Peyer's patch (tissue), 4 donors: ENCODE results near the gene MYADM.

Source experiments
- POLR2A ChIP-seq, 2 donors: fragments of 450-650 bp; IDR thresholded peaks; one replicate each; pipeline ENCODE4 v1.5.1; 2017; ENCODE audit warnings: antibody characterized with exemption in 2 of 2, mild to moderate bottlenecking in 2 of 2, moderate library complexity in 2 of 2
- TF ChIP-seq, protein P1 (sequence below), 6 experiments: fragments of 450-650 bp in 4 of 6; fragments of 200-600 bp in 2 of 6; sonication (generic) in 1 of 6; IDR thresholded peaks; one replicate each; pipeline ENCODE4 v1.5.1; 2017 to 2019; ENCODE audit warnings: antibody characterized with exemption in 6 of 6, mild to moderate bottlenecking in 3 of 6, moderate library complexity in 1 of 6

GRCh38 chr19:53873773-53874605 lies 6.3 kb downstream of the MYADM start:
- TF ChIP-seq, protein P1, sequence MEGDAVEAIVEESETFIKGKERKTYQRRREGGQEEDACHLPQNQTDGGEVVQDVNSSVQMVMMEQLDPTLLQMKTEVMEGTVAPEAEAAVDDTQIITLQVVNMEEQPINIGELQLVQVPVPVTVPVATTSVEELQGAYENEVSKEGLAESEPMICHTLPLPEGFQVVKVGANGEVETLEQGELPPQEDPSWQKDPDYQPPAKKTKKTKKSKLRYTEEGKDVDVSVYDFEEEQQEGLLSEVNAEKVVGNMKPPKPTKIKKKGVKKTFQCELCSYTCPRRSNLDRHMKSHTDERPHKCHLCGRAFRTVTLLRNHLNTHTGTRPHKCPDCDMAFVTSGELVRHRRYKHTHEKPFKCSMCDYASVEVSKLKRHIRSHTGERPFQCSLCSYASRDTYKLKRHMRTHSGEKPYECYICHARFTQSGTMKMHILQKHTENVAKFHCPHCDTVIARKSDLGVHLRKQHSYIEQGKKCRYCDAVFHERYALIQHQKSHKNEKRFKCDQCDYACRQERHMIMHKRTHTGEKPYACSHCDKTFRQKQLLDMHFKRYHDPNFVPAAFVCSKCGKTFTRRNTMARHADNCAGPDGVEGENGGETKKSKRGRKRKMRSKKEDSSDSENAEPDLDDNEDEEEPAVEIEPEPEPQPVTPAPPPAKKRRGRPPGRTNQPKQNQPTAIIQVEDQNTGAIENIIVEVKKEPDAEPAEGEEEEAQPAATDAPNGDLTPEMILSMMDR (IDR thresholded peaks at IDR 0.05): no peak
- TF ChIP-seq POLR2A (IDR thresholded peaks at IDR 0.05): no peak
